K562 (cell line): ENCODE data around the gene P2RX1. TPM values are rescaled to one million over a fixed set of nuclear protein-coding genes. Genes with fewer than 3 reads are reported as not detected.

ENCODE experiments used
- CBFA2T2 ChIP-seq: fragments of 450-650 bp; conservative IDR thresholded peaks from 2 replicates; pipeline ENCODE4 v1.6.1; 2017; ENCODE audit warnings: mild to moderate bottlenecking
- CBX3 ChIP-seq, 2 experiments: IDR thresholded peaks; 1 replicate in 1 of 2; 2 replicates in 1 of 2; pipeline ENCODE4 v1.6.1; 2012; ENCODE audit warnings: inconsistent platforms in 2 of 2, low read length in 2 of 2, borderline replicate concordance in 1 of 2, control low read depth in 1 of 2
- CEBPB ChIP-seq: fragments of 450-650 bp; IDR thresholded peaks from 2 replicates; pipeline ENCODE4 v1.6.1; 2016; ENCODE audit warnings: missing genetic modification characterization, missing compliant biosample characterization
- GATAD2B ChIP-seq: fragments of 450-650 bp; IDR thresholded peaks from 2 replicates; pipeline ENCODE4 v1.6.1; 2017; ENCODE audit warnings: mild to moderate bottlenecking, borderline replicate concordance
- HLTF ChIP-seq: fragments of 450-650 bp; IDR thresholded peaks from 2 replicates; pipeline ENCODE4 v1.6.1; 2016
- NCOA1 ChIP-seq: fragments of 450-650 bp; IDR thresholded peaks from 2 replicates; pipeline ENCODE4 v1.6.1; 2016; ENCODE audit warnings: low read depth
- SMAD1 ChIP-seq: fragments of 150-350 bp; IDR thresholded peaks from 2 replicates; pipeline ENCODE4 v1.6.1; 2014; ENCODE audit warnings: low read length, low read depth; ENCODE audit not compliant: partially characterized antibody
- ZNF436 ChIP-seq: fragments of 250-450, 450-650 bp; sonication (Bioruptor Pico); formaldehyde crosslinking; IDR thresholded peaks from 2 replicates; pipeline ENCODE4 v1.7.0; 2020; ENCODE audit warnings: mild to moderate bottlenecking
- polyA plus RNA-seq, 8 experiments: library from polyadenylated mRNA; depleted of rRNA in 4 of 8; stranded (reverse) in 5 of 8; unstranded in 3 of 8; fragments of >200 nt; fragmentation: Nextera tagmentation in 2 of 8; fragmentation: Illumina TruSeq in 1 of 8; extraction: Ambion mirVana in 2 of 8; extraction: Trizol in 1 of 8; gene quantifications; 2 replicates each; pipeline versions ENCODE4 v1.2.1 to v1.2.3, GENCODE V29; 2011 to 2014; ENCODE audit warnings: inconsistent platforms in 1 of 8, missing spikeins in 1 of 8
- total RNA-seq, 7 experiments: library from RNA; depleted of rRNA in 6 of 7; stranded (reverse); fragments of >200 nt in 6 of 7; fragmentation: Illumina TruSeq in 2 of 7; extraction: Trizol in 2 of 7; gene quantifications; 2 replicates each; pipeline versions ENCODE4 v1.2.1 to v1.2.3, GENCODE V29; 2011 to 2021; ENCODE audit warnings: low replicate concordance in 1 of 7
- TF ChIP-seq, protein P1 (sequence below): fragments of 450-650 bp; IDR thresholded peaks from 2 replicates; pipeline ENCODE4 v1.6.1; 2017; ENCODE audit warnings: antibody characterized with exemption, mild to moderate bottlenecking
- TF ChIP-seq, protein P2 (sequence below): sonication (generic); formaldehyde crosslinking; IDR thresholded peaks from 2 replicates; pipeline ENCODE4 v1.8.1; 2023; ENCODE audit warnings: mild to moderate bottlenecking, missing genetic modification reagents
- TF ChIP-seq, protein P3 (sequence below): fragments of 450-650 bp; IDR thresholded peaks from 2 replicates; pipeline ENCODE4 v1.6.1; 2016; ENCODE audit warnings: mild to moderate bottlenecking, moderate library complexity

The P2RX1 gene
- total and polyA plus RNA-seq, 9 of the 15 experiments (the other 6 are each of a cell fraction or from before 2014, with no cell fraction given) = 0.27 to 20.3 (median 10.3) TPM

DNA sequence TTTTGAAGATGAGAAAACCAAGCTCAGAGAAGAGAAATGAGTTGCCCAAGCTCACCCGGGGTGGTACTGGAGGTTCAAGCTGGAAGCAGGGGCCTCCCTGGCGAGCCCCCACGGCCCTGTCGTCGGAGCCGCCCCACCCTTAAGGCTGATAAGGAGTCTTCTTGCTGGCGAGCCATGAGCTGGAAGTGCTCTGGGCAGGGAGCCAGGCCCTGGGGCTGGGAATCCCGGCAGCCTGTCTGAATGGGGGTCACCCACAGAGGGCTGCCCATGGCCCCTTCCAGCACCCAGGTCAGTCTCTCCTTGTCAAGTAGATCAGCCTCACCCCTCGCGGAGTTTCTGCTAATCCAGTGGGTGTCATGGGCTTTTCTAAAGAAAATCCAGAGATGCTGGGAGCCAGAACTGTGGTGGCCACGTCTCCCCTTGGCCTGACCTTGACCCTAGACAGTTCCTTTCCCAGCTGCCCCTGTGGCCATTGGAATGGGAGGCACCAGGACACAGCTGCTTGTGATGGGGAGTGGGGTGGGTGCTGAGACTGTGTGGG lies 1.2 kb upstream of the P2RX1 start (continued):
- TF ChIP-seq, protein P1, sequence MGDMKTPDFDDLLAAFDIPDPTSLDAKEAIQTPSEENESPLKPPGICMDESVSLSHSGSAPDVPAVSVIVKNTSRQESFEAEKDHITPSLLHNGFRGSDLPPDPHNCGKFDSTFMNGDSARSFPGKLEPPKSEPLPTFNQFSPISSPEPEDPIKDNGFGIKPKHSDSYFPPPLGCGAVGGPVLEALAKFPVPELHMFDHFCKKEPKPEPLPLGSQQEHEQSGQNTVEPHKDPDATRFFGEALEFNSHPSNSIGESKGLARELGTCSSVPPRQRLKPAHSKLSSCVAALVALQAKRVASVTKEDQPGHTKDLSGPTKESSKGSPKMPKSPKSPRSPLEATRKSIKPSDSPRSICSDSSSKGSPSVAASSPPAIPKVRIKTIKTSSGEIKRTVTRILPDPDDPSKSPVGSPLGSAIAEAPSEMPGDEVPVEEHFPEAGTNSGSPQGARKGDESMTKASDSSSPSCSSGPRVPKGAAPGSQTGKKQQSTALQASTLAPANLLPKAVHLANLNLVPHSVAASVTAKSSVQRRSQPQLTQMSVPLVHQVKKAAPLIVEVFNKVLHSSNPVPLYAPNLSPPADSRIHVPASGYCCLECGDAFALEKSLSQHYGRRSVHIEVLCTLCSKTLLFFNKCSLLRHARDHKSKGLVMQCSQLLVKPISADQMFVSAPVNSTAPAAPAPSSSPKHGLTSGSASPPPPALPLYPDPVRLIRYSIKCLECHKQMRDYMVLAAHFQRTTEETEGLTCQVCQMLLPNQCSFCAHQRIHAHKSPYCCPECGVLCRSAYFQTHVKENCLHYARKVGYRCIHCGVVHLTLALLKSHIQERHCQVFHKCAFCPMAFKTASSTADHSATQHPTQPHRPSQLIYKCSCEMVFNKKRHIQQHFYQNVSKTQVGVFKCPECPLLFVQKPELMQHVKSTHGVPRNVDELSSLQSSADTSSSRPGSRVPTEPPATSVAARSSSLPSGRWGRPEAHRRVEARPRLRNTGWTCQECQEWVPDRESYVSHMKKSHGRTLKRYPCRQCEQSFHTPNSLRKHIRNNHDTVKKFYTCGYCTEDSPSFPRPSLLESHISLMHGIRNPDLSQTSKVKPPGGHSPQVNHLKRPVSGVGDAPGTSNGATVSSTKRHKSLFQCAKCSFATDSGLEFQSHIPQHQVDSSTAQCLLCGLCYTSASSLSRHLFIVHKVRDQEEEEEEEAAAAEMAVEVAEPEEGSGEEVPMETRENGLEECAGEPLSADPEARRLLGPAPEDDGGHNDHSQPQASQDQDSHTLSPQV = peak; percentile 59; the same call in 1 of the 2 replicates
- TF ChIP-seq, protein P2, sequence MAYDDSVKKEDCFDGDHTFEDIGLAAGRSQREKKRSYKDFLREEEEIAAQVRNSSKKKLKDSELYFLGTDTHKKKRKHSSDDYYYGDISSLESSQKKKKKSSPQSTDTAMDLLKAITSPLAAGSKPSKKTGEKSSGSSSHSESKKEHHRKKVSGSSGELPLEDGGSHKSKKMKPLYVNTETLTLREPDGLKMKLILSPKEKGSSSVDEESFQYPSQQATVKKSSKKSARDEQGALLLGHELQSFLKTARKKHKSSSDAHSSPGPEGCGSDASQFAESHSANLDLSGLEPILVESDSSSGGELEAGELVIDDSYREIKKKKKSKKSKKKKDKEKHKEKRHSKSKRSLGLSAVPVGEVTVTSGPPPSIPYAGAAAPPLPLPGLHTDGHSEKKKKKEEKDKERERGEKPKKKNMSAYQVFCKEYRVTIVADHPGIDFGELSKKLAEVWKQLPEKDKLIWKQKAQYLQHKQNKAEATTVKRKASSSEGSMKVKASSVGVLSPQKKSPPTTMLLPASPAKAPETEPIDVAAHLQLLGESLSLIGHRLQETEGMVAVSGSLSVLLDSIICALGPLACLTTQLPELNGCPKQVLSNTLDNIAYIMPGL (CRISPR knock-in tag) = no peak
- no peak for TF ChIP-seq ZNF436 (CRISPR knock-in tag)
- TF ChIP-seq, protein P3, sequence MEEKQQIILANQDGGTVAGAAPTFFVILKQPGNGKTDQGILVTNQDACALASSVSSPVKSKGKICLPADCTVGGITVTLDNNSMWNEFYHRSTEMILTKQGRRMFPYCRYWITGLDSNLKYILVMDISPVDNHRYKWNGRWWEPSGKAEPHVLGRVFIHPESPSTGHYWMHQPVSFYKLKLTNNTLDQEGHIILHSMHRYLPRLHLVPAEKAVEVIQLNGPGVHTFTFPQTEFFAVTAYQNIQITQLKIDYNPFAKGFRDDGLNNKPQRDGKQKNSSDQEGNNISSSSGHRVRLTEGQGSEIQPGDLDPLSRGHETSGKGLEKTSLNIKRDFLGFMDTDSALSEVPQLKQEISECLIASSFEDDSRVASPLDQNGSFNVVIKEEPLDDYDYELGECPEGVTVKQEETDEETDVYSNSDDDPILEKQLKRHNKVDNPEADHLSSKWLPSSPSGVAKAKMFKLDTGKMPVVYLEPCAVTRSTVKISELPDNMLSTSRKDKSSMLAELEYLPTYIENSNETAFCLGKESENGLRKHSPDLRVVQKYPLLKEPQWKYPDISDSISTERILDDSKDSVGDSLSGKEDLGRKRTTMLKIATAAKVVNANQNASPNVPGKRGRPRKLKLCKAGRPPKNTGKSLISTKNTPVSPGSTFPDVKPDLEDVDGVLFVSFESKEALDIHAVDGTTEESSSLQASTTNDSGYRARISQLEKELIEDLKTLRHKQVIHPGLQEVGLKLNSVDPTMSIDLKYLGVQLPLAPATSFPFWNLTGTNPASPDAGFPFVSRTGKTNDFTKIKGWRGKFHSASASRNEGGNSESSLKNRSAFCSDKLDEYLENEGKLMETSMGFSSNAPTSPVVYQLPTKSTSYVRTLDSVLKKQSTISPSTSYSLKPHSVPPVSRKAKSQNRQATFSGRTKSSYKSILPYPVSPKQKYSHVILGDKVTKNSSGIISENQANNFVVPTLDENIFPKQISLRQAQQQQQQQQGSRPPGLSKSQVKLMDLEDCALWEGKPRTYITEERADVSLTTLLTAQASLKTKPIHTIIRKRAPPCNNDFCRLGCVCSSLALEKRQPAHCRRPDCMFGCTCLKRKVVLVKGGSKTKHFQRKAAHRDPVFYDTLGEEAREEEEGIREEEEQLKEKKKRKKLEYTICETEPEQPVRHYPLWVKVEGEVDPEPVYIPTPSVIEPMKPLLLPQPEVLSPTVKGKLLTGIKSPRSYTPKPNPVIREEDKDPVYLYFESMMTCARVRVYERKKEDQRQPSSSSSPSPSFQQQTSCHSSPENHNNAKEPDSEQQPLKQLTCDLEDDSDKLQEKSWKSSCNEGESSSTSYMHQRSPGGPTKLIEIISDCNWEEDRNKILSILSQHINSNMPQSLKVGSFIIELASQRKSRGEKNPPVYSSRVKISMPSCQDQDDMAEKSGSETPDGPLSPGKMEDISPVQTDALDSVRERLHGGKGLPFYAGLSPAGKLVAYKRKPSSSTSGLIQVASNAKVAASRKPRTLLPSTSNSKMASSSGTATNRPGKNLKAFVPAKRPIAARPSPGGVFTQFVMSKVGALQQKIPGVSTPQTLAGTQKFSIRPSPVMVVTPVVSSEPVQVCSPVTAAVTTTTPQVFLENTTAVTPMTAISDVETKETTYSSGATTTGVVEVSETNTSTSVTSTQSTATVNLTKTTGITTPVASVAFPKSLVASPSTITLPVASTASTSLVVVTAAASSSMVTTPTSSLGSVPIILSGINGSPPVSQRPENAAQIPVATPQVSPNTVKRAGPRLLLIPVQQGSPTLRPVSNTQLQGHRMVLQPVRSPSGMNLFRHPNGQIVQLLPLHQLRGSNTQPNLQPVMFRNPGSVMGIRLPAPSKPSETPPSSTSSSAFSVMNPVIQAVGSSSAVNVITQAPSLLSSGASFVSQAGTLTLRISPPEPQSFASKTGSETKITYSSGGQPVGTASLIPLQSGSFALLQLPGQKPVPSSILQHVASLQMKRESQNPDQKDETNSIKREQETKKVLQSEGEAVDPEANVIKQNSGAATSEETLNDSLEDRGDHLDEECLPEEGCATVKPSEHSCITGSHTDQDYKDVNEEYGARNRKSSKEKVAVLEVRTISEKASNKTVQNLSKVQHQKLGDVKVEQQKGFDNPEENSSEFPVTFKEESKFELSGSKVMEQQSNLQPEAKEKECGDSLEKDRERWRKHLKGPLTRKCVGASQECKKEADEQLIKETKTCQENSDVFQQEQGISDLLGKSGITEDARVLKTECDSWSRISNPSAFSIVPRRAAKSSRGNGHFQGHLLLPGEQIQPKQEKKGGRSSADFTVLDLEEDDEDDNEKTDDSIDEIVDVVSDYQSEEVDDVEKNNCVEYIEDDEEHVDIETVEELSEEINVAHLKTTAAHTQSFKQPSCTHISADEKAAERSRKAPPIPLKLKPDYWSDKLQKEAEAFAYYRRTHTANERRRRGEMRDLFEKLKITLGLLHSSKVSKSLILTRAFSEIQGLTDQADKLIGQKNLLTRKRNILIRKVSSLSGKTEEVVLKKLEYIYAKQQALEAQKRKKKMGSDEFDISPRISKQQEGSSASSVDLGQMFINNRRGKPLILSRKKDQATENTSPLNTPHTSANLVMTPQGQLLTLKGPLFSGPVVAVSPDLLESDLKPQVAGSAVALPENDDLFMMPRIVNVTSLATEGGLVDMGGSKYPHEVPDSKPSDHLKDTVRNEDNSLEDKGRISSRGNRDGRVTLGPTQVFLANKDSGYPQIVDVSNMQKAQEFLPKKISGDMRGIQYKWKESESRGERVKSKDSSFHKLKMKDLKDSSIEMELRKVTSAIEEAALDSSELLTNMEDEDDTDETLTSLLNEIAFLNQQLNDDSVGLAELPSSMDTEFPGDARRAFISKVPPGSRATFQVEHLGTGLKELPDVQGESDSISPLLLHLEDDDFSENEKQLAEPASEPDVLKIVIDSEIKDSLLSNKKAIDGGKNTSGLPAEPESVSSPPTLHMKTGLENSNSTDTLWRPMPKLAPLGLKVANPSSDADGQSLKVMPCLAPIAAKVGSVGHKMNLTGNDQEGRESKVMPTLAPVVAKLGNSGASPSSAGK = peak; percentile 63
- TF ChIP-seq SMAD1 = no peak
- TF ChIP-seq HLTF = no peak
- peak; percentile 62; the same call in 1 of the 2 replicates for TF ChIP-seq GATAD2B
- no peak for TF ChIP-seq CBFA2T2
- no peak for TF ChIP-seq CBX3 (IDR thresholded peaks at IDR 0.05; ENCODE audit: borderline replicate concordance in 1 of 2, low read length in 2 of 2)
- TF ChIP-seq CEBPB (tag) = no peak
- no peak for TF ChIP-seq NCOA1
